Transverse colon (tissue), 4 donors: ENCODE data around the gene KPNB1. TPM values are rescaled to one million over a fixed set of nuclear protein-coding genes. Genes with fewer than 3 reads are reported as not detected.

Experiments
- DNase-seq: peaks from one replicate; pipeline ENCODE4 v3.0.0-alpha.2; 2019
- H3K27ac ChIP-seq, 4 donors: fragments of 200-600 bp; sonication (generic); 2 replicates each; pipeline ENCODE4 v1.5.1; 2016 to 2018; ENCODE audit warnings: inconsistent platforms in 4 of 4
- H3K27me3 ChIP-seq: fragments of 200-600 bp; sonication (generic); 2 replicates; pipeline ENCODE4 v1.5.1; 2017; ENCODE audit warnings: inconsistent platforms
- H3K36me3 ChIP-seq, 4 donors: fragments of 200-600 bp; sonication (generic); 2 replicates each; pipeline ENCODE4 v1.5.1; 2017 to 2019; ENCODE audit warnings: inconsistent platforms in 4 of 4
- H3K4me1 ChIP-seq, 4 donors: fragments of 200-600 bp; sonication (generic); 2 replicates each; pipeline ENCODE4 v1.5.1; 2017 to 2020; ENCODE audit warnings: inconsistent platforms in 4 of 4
- H3K4me3 ChIP-seq, 4 donors: fragments of 200-600 bp; sonication (generic); 1 replicate in 1 of 4; 2 replicates in 3 of 4; pipeline versions ENCODE4 v1.5.1 to v1.6.1; 2017 to 2019; ENCODE audit warnings: inconsistent platforms in 4 of 4
- H3K9me3 ChIP-seq, 2 donors: fragments of 200-600 bp; sonication (generic); 2 replicates each; pipeline ENCODE4 v1.5.1; 2017 to 2019; ENCODE audit warnings: inconsistent platforms in 2 of 2
- EP300 ChIP-seq: sonication (generic); formaldehyde crosslinking; IDR thresholded peaks from one replicate; pipeline ENCODE4 v1.6.1; 2017; ENCODE audit warnings: antibody characterized with exemption, low read depth
- POLR2A ChIP-seq: fragments of 450-650 bp; IDR thresholded peaks from one replicate; pipeline ENCODE4 v1.6.1; 2016; ENCODE audit warnings: antibody characterized with exemption, mild to moderate bottlenecking, moderate library complexity
- POLR2AphosphoS5 ChIP-seq, 3 donors: sonication (generic); formaldehyde crosslinking; IDR thresholded peaks; one replicate each; pipeline ENCODE4 v1.6.1; 2016; ENCODE audit warnings: antibody characterized with exemption in 3 of 3
- WGBS, 2 donors: methylation state at CpG; one replicate each; pipeline ENCODE4 v1.1.5; 2018; ENCODE audit warnings: low coverage in 1 of 2; 5-methylcytosine and 5-hydroxymethylcytosine counted together
- in situ Hi-C, 4 donors: fragments of 200-750 bp; cut with MboI; loops; one replicate each; pipeline versions ENCODE4 v1.15.0 to v1.15.1; 2017; ENCODE audit warnings: low sequenced_read_pairs in 3 of 4, low pct_ligation_motif_present in 1 of 4, low pct_unique_long_range_greater_than_20kb in 1 of 4
- intact Hi-C: fragments of 100-400 bp; cut with DNase I; formaldehyde crosslinking; loops from one replicate; pipeline ENCODE4 v1.15.1; 2023; ENCODE audit warnings: low total_unique reads
- total RNA-seq, 4 donors: library from RNA; depleted of rRNA; stranded (reverse); fragments of >200 nt; gene quantifications; one replicate each; pipeline ENCODE4 v1.1.0, GENCODE V29; 2016
- TF ChIP-seq, protein P1 (sequence below), 5 experiments: fragments of 200-600 bp in 3 of 5; fragments of 450-650 bp in 2 of 5; sonication (generic) in 3 of 5; IDR thresholded peaks; 1 replicate in 2 of 5; 2 replicates in 3 of 5; pipeline ENCODE4 v1.5.1; 2016 to 2017; ENCODE audit warnings: antibody characterized with exemption in 5 of 5, inconsistent platforms in 3 of 5, mild to moderate bottlenecking in 2 of 5, moderate library complexity in 1 of 5

The KPNB1 gene
- total RNA-seq, 4 donors from 2014 or later, result 39.2 to 176 (median 133) TPM

DNA sequence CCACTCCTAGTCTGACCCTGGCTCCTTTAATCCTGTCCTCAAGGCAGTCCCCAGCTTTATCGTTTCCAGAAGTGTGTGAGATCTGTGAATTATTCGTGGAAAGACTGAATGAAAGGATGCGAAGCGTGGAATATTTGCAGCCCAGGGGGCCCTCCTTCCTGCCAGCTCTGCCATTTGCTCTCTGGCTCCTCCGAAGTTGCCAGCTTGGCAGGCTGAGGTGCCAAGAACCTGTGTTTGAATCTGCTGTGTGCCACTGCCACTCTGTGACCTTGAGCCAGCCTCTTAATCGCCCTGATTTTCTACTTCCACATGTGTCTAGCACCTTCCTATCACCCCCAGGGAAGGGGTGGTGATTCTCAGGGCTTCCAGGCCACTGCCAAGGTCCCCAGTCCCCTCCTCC, 55.0 kb downstream of the KPNB1 start:
- Histone ChIP-seq H3K4me3 (no peak overlapping the region), H3K36me3 (no peaks in the 10 kb centered on the region), H3K27ac (no peak overlapping the region), H3K4me1 (peaks cover 0 to 40% (median 8%) of the 10 kb centered on the region in 4 donors), H3K27me3 (no peaks in the 10 kb centered on the region), H3K9me3 (no peaks in the 10 kb centered on the region)
- intact Hi-C loops, result no loop called here
- no peak for DNase-seq
- TF ChIP-seq POLR2A (no peak), POLR2AphosphoS5 (IDR thresholded peaks at IDR 0.05) (no peak), EP300 (no peak)
- TF ChIP-seq, protein P1, sequence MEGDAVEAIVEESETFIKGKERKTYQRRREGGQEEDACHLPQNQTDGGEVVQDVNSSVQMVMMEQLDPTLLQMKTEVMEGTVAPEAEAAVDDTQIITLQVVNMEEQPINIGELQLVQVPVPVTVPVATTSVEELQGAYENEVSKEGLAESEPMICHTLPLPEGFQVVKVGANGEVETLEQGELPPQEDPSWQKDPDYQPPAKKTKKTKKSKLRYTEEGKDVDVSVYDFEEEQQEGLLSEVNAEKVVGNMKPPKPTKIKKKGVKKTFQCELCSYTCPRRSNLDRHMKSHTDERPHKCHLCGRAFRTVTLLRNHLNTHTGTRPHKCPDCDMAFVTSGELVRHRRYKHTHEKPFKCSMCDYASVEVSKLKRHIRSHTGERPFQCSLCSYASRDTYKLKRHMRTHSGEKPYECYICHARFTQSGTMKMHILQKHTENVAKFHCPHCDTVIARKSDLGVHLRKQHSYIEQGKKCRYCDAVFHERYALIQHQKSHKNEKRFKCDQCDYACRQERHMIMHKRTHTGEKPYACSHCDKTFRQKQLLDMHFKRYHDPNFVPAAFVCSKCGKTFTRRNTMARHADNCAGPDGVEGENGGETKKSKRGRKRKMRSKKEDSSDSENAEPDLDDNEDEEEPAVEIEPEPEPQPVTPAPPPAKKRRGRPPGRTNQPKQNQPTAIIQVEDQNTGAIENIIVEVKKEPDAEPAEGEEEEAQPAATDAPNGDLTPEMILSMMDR (IDR thresholded peaks at IDR 0.05), result no peak
- in situ Hi-C loops, result no loop called here
- WGBS, 2 donors, result 80% methylated on average over 6 of the region's 6 CpGs; no CpG with 5 or more reads in 1 of the 2 donors

DNA sequence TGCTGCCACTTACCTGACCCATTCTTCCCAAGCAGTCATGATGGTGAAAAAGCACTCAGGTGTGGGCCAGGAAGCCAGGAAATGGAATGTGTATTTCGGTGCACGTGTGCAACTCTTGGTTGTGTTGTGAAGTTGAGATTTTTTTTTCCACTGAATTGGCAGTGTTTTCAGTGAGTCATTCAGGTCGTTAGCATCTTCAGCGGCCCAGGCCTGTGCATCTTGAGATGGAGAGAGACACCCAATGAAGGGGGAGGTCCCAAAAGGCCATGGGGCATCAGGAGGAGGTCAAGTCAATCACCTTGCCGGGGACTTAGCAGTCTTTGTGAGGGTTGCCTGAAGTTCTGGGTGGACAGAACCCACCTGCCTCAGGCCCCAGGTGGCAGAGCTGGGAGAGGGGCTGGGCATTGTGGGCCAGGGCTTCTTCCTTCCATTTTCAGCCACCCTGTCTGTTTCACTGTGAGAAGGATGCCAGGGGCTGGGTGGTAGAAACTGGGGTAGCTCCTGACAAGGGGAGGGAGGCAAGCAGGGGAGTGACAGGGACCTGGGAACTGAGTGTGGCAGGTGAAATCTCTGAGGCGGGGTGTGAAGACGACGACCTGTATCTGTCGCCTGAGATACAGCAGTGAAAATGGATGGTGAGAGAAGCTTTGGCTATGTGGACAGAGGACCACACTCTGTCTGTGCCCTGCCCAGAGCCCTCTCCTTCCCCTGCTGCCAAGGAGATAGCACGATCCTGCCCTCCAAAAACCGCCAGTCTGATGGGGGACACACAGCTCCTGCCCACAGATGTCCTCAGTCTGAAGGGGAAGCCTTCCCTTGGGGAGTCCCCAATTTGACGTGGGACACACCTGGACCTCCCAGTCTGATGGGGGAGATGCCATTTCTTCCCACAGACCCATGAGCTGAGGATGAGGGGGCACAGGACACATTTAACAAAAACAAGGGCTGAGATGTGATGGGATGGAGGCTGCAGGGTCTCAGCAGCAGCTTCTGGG, 56.1 kb downstream of the KPNB1 start:
- no peak for DNase-seq
- in situ Hi-C loops, result no loop called here
- no peaks in the 10 kb centered on the region for H3K9me3 ChIP-seq
- no peak for TF ChIP-seq POLR2AphosphoS5 (IDR thresholded peaks at IDR 0.05)
- TF ChIP-seq, protein P1 (IDR thresholded peaks at IDR 0.05), result no peak
- no peak for TF ChIP-seq EP300
- no peak for TF ChIP-seq POLR2A
- peaks cover 0 to 40% (median 8%) of the 10 kb centered on the region in 4 donors for H3K4me1 ChIP-seq
- no peaks in the 10 kb centered on the region for H3K27me3 ChIP-seq
- no peaks in the 10 kb centered on the region for H3K36me3 ChIP-seq
- intact Hi-C loops, result no loop called here
- no peak overlapping the region for H3K4me3 ChIP-seq
- no peak overlapping the region for H3K27ac ChIP-seq
- WGBS, 2 donors, result 61% methylated on average over 12 of the region's 12 CpGs; no CpG with 5 or more reads in 1 of the 2 donors

DNA sequence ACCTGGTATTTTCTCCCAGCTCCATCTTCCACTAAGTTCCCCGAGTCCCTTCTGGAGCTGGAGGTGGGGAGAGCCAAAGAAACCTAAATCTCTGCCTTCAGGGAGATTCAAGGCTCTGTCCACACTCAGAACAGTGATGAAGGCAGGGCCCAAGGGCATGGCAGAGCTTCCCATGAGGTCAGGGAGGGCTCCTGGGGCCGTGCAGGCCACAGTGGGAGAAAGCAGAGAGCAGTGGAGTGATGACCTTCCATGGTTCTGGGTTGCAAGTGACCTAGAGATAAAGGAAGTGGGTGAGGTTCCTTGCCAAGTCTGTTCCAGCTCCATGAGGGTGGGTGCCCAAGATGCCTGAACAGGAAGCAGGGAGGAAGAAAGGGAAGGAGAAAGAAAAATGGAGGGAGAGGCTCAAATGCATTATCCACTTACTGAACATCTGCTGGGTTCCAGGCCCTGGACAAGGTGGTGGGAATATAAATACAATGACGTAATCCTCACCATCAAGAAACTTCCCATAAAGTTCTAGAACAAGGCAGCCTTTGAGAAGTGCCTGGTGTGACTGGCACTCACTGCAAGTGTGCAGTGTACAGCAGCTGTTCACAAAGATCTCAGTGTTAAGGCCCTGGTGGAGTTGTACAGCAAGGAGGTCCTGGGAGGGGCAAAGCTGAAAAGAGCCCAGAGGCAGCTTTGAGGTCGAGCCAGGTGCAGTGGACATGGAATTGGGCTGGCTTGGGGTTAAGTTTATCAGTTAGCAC, 57.5 kb downstream of the KPNB1 start:
- 50% methylated on average over 2 to 4 of the region's 4 CpGs for WGBS, 2 donors
- H3K27ac ChIP-seq, result peak overlapping the region in 1 of 4 donors; percentile 14
- no peak for DNase-seq
- intact Hi-C loops, result no loop called here
- no peaks in the 10 kb centered on the region for H3K9me3 ChIP-seq
- TF ChIP-seq POLR2AphosphoS5 (IDR thresholded peaks at IDR 0.05) (no peak), POLR2A (no peak), EP300 (no peak)
- TF ChIP-seq, protein P1 (IDR thresholded peaks at IDR 0.05), result no peak
- H3K4me1 ChIP-seq, result peaks cover 0 to 40% (median 8%) of the 10 kb centered on the region in 4 donors
- H3K36me3 ChIP-seq, result no peaks in the 10 kb centered on the region
- in situ Hi-C loops, result no loop called here
- H3K4me3 ChIP-seq, result no peak overlapping the region
- H3K27me3 ChIP-seq, result no peaks in the 10 kb centered on the region

DNA sequence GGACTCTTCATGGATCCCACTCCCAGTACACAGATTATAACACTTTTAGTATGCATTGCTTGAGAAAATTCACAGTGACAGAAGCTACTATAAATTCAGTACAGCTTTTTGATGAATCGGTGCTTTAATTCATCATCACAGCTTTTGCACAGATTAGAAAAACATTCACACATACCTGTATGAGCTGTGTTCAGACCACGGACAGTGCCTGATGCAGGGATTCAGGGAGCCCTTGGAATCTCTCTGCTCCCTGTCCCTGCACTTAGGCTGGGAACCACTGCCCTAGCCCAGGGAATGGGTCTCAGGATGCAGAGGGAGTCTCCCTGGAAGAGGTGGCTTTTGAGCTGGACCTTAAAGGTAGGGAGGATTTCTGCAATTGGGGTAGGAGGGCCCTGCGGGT, 58.2 kb downstream of the KPNB1 start:
- intact Hi-C loops, result no loop called here

More for the DNA sequence above, 58.2 kb downstream of the KPNB1 start:
- Histone ChIP-seq H3K27me3 (peaks cover 4% of the 10 kb centered on the region), H3K36me3 (no peaks in the 10 kb centered on the region), H3K4me1 (peaks cover 0 to 37% (median 8%) of the 10 kb centered on the region in 4 donors), H3K4me3 (peak overlapping the region in 1 of 4 donors; percentile 35), H3K27ac (no peak overlapping the region), H3K9me3 (no peaks in the 10 kb centered on the region)
- WGBS, 2 donors, result 54 to 86% methylated on average over 1 to 3 of the region's 3 CpGs
- TF ChIP-seq POLR2AphosphoS5 (IDR thresholded peaks at IDR 0.05) (no peak), EP300 (no peak), POLR2A (no peak)
- TF ChIP-seq, protein P1 (IDR thresholded peaks at IDR 0.05), result no peak
- in situ Hi-C loops, result no loop called here
- no peak for DNase-seq
